ENCODE measurements around the gene MLPH. TPM values are rescaled to one million over a fixed set of nuclear protein-coding genes. Genes with fewer than 3 reads are reported as not detected.

MLPH gene
- total and polyA plus RNA-seq, 2 of the 13 experiments (the other 11 are each of a cell fraction or from before 2014, with no cell fraction given): 0.12 TPM; not detected in 1

DNA sequence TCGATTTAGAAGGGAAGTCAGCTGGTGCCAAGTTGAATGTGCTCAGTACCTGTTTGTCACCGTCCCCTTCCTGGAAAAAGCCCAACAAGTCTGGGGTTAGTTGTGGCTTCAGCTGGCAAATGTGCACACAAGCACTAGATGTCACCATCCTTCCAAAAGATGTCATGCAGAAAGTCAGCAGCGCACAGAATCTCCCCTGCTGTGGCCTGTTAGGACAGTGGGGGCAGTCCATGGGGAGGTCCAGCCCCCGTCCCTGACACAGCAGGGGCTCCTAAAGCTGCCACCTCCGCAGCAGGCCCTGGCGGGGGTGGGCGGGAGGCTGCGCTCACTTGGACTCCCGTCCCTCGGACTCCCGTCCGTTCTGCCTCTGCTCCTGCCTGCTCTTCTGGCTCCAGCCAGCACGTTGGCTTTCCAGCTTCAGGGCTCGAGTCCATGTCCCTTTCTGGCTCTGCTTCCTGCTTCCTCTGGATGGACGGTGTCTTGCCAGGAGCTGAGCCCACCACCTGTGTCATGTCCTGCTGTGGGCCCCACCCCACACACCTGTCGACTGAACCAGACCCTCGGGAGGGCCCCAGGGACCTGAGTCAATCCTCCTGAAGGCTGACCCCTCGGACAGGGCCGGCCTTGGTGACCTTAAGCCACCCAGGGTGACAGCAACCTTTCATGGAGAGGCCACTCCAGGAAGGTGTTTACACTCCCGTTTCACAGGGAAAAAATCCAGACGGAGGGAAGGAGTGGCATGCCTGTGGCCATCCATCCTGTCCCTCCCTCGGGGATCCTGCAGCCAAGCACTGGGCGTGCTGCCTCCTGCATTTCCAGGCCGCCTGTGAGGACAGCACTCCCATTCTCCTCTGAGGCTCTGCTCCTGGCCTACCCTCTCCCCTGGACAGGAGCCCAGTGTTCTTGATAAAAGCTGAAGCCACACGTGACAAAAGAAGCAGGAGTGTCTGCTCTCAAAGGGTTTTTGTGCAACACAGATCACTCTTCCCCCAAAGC, 95.0 kb downstream of the MLPH start (continued):
- TF ChIP-seq, protein P1, sequence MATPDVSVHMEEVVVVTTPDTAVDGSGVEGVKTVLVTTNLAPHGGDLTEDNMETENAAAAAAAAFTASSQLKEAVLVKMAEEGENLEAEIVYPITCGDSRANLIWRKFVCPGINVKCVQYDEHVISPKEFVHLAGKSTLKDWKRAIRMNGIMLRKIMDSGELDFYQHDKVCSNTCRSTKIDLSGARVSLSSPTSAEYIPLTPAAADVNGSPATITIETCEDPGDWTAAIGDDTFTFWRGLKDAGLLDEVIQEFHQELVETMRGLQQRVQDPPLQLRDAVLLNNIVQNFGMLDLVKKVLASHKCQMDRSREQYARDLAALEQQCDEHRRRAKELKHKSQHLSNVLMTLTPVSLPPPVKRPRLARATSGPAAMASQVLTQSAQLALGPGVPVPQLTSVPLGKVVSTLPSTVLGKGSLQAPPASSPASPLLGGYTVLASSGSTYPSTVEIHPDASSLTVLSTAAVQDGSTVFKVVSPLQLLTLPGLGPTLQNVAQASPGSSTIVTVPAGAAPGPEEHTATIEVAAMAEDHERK (CRISPR knock-in tag; IDR thresholded peaks at IDR 0.05; ENCODE audit: low read depth): no peak
- TF ChIP-seq GFI1 (CRISPR knock-in tag; IDR thresholded peaks at IDR 0.05; ENCODE audit: borderline replicate concordance): peak; percentile 55; the same call in 1 of the 2 replicates
- TF ChIP-seq ZNF33A (CRISPR knock-in tag; IDR thresholded peaks at IDR 0.05; ENCODE audit: borderline replicate concordance): no peak
- no peak for TF ChIP-seq ELK4 (CRISPR knock-in tag; IDR thresholded peaks at IDR 0.05; ENCODE audit: borderline replicate concordance)
- peak; percentile 33; the same call in 1 of the 2 replicates for TF ChIP-seq GATAD2A (CRISPR knock-in tag; IDR thresholded peaks at IDR 0.05)
- TF ChIP-seq ZBTB8A (CRISPR knock-in tag; IDR thresholded peaks at IDR 0.05; ENCODE audit: borderline replicate concordance, low read depth): no peak
- TF ChIP-seq, protein P2, sequence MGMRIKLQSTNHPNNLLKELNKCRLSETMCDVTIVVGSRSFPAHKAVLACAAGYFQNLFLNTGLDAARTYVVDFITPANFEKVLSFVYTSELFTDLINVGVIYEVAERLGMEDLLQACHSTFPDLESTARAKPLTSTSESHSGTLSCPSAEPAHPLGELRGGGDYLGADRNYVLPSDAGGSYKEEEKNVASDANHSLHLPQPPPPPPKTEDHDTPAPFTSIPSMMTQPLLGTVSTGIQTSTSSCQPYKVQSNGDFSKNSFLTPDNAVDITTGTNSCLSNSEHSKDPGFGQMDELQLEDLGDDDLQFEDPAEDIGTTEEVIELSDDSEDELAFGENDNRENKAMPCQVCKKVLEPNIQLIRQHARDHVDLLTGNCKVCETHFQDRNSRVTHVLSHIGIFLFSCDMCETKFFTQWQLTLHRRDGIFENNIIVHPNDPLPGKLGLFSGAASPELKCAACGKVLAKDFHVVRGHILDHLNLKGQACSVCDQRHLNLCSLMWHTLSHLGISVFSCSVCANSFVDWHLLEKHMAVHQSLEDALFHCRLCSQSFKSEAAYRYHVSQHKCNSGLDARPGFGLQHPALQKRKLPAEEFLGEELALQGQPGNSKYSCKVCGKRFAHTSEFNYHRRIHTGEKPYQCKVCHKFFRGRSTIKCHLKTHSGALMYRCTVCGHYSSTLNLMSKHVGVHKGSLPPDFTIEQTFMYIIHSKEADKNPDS (CRISPR knock-in tag; IDR thresholded peaks at IDR 0.05): no peak; the same call in 1 of the 2 replicates
- no peak for TF ChIP-seq FOXP1 (IDR thresholded peaks at IDR 0.05)
- no peak for TF ChIP-seq FOXP1 (CRISPR knock-in tag; IDR thresholded peaks at IDR 0.05)
- TF ChIP-seq ZNF556 (CRISPR knock-in tag; IDR thresholded peaks at IDR 0.05; ENCODE audit: borderline replicate concordance): no peak
- peak; percentile 58; the same call in 1 of the 2 replicates for TF ChIP-seq MEF2D (CRISPR knock-in tag; IDR thresholded peaks at IDR 0.05)
- TF ChIP-seq, protein P3, sequence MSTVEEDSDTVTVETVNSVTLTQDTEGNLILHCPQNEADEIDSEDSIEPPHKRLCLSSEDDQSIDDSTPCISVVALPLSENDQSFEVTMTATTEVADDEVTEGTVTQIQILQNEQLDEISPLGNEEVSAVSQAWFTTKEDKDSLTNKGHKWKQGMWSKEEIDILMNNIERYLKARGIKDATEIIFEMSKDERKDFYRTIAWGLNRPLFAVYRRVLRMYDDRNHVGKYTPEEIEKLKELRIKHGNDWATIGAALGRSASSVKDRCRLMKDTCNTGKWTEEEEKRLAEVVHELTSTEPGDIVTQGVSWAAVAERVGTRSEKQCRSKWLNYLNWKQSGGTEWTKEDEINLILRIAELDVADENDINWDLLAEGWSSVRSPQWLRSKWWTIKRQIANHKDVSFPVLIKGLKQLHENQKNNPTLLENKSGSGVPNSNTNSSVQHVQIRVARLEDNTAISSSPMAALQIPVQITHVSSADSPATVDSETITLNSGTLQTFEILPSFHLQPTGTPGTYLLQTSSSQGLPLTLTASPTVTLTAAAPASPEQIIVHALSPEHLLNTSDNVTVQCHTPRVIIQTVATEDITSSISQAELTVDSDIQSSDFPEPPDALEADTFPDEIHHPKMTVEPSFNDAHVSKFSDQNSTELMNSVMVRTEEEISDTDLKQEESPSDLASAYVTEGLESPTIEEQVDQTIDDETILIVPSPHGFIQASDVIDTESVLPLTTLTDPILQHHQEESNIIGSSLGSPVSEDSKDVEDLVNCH (CRISPR knock-in tag; IDR thresholded peaks at IDR 0.05): no peak
- TF ChIP-seq ZIK1 (CRISPR knock-in tag; IDR thresholded peaks at IDR 0.05; ENCODE audit: borderline replicate concordance, low read depth): 0 out of 2 replicates have a peak, but pooled peaks have one; percentile 51
- no peak for TF ChIP-seq TSC22D2 (CRISPR knock-in tag; IDR thresholded peaks at IDR 0.05; ENCODE audit: borderline replicate concordance)
- TF ChIP-seq MXD4 (CRISPR knock-in tag; IDR thresholded peaks at IDR 0.05): no peak; the same call in 1 of the 2 replicates
- TF ChIP-seq NONO (IDR thresholded peaks at IDR 0.05): no peak
- peak; percentile 77; the same call in 1 of the 2 replicates for TF ChIP-seq NONO (CRISPR knock-in tag; conservative IDR thresholded peaks at IDR 0.05)
- no peak for TF ChIP-seq NFATC3 (CRISPR knock-in tag; IDR thresholded peaks at IDR 0.05)
- no peak; a peak in 1 of 4 replicates for TF ChIP-seq POLR2A (IDR thresholded peaks at IDR 0.05; ENCODE audit: insufficient read depth in 1 of 2, low read depth in 2 of 2, low read length in 2 of 2)
- TF ChIP-seq HINFP (CRISPR knock-in tag; IDR thresholded peaks at IDR 0.05; ENCODE audit: low read depth): no peak
